Erythroblast (primary cell): ENCODE results near the gene STARD10.

Experiments used
- GATA1 ChIP-seq: IDR thresholded peaks from 2 replicates; pipeline ENCODE4 v1.6.1; 2011; ENCODE audit warnings: low read depth, mild to moderate bottlenecking, control low read depth, low read length, moderate library complexity
- POLR2A ChIP-seq: IDR thresholded peaks from 2 replicates; pipeline ENCODE4 v1.6.1; 2011; ENCODE audit warnings: mild to moderate bottlenecking, low read length

GRCh38 chr11:72774499-72774898 lies 19.3 kb downstream of the STARD10 start:
- no peak for TF ChIP-seq POLR2A
- TF ChIP-seq GATA1 = no peak
